Erythroblast (primary cell): ENCODE data around the gene KCNJ16.

Experiments used
- GATA1 ChIP-seq: IDR thresholded peaks from 2 replicates; pipeline ENCODE4 v1.6.1; 2011; ENCODE audit warnings: low read depth, mild to moderate bottlenecking, control low read depth, low read length, moderate library complexity
- POLR2A ChIP-seq: IDR thresholded peaks from 2 replicates; pipeline ENCODE4 v1.6.1; 2011; ENCODE audit warnings: mild to moderate bottlenecking, low read length

- TF ChIP-seq POLR2A, result no peak
- TF ChIP-seq GATA1, result no peak
Observed at GRCh38 chr17:70089513-70090148, 14.6 kb downstream of the KCNJ16 start.
